Renal cortex interstitium (tissue), 11 donors: ENCODE results near the gene SCFD2. TPM values are rescaled to one million over a fixed set of nuclear protein-coding genes. Genes with fewer than 3 reads are reported as not detected.

Experiments used
- DNase-seq, 11 donors: peaks; one replicate each; pipeline ENCODE4 v3.0.0-alpha.2; 2013; ENCODE audit warnings: low read depth in 9 of 11, low spot score in 4 of 11; ENCODE audit errors: extremely low read depth in 1 of 11
- polyA plus RNA-seq, 3 donors: library from polyadenylated mRNA; unstranded; fragments of 120-200 nt; gene quantifications; one replicate each; pipeline ENCODE4 v1.2.1, GENCODE V29; 2013; ENCODE audit not compliant: insufficient read length in 3 of 3

SCFD2 gene
- polyA plus RNA-seq, 3 donors: 12.0 to 13.7 (median 13.5) TPM

- DNase-seq: no peak
Observed at GRCh38 chr4:52939325-52939724, 426.5 kb downstream of the SCFD2 start.

DNA sequence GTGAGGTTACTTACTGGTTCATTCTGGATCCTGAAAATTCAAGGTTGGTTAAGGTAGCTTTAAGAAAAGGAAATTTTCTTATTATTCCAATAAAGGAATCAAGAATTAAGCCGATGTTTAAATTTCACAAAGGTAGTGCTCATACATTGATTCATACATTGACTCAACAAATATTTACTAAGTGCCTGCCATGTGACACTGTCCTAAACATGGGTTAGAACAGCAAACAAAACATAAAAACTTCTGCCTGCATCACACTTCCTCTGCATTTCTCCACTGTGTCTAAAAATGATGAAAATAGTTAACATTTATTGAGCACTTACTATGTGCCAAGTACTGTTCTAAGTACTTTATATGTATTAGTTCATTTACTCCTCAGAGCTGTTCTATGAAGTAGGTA is 428.0 kb downstream of the SCFD2 start:
- no peak for DNase-seq

- DNase-seq: no peak
Observed at GRCh38 chr4:52936729-52937128, 429.1 kb downstream of the SCFD2 start.

DNA sequence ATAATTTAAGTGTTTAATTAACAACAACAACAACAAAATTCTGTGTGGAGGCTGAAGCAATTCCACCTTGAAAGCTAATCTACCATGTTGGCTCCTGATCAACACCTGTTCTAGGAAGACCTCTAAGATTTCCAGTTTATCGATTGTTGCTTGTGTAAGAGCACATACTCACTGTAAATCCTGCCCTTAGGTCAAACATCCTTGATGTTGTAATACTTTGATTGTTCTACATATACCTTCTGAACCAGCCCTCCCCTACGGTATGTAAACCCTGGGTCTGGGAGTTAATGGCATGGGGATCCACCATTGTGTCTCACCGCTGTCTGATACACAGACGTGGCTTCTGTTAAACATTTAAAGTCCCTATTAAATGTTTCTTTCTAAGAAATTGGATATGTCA is 430.5 kb downstream of the SCFD2 start:
- no peak for DNase-seq

DNA sequence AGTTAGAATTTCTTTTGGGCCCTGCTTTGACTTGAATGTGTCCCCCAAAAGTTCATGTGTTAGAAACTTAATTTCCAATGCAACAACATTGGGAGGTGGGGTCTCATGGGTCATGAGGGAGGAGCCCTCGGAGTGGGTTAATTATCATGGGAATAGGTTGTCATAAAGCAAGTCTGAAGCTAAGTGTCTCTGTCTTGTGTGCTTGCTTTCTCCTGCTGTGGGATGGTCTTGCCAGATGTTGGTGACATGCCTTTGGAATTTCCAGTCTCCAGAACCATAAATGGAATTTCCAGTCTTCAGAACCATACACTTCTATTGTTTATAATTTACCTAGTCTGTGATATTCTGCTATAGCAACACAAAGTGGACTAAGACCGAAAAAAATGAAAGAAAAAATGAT is 432.1 kb downstream of the SCFD2 start:
- no peak for DNase-seq

- peak in 2 of 11 donors; percentile 8 to 18 for DNase-seq
Observed at GRCh38 chr4:52932591-52933470, 433.0 kb downstream of the SCFD2 start.

GRCh38 chr4:52931243-52931642 is 434.6 kb downstream of the SCFD2 start:
- DNase-seq: no peak

- no peak for DNase-seq
Observed at GRCh38 chr4:52926196-52926974, 439.5 kb downstream of the SCFD2 start.

- DNase-seq: no peak
Observed at GRCh38 chr4:52925531-52925968, 440.3 kb downstream of the SCFD2 start.

- DNase-seq: no peak
Observed at GRCh38 chr4:52919461-52919860, 446.4 kb downstream of the SCFD2 start.

DNA sequence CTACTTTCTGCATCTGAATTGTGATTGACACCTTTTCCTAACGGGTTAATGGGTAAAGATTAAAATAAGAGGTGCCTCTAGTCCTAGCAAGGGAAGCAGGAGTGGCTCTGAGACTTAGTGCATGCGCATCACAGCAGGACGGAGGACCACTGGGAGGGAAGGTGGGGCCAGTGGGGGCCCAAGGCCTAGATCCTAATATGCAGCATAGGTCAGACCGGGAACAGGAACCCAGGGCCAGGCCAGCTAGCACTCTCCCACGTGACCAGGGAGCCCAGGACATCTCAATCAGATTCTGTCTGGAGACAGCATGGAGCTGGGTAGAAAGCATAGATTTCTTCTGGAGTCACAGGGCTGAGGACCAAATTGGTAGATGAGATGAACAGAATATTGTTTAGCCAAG is 448.0 kb downstream of the SCFD2 start:
- DNase-seq: no peak

GRCh38 chr4:52915730-52916300 is 450.0 kb downstream of the SCFD2 start:
- no peak for DNase-seq

DNA sequence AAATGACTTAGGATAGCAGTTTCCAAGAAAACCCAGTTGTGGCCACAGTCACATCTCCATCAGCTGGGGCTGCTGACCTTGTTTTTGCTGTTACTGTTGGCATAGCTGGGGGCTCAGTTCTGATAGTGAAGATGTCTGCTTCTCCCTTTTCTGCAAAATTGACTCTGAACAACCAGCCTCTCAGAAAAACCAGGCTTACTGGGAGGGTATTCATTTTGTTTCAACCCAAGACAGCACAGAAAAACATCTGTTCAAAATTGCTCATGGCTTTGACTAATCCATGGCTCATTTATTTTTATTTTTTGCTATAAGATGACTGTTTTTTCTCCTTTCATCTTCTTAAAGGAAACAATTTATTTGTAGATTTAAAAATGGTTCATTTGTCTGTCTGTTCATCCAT is 450.7 kb downstream of the SCFD2 start:
- no peak for DNase-seq

- no peak for DNase-seq
Observed at GRCh38 chr4:52914051-52914605, 451.7 kb downstream of the SCFD2 start.

- DNase-seq: no peak
Observed at GRCh38 chr4:52912608-52913007, 453.3 kb downstream of the SCFD2 start.

GRCh38 chr4:52911684-52912294 is 454.1 kb downstream of the SCFD2 start:
- DNase-seq: peak in 9 of 11 donors; percentile 27 to 62 (median 46)

DNA sequence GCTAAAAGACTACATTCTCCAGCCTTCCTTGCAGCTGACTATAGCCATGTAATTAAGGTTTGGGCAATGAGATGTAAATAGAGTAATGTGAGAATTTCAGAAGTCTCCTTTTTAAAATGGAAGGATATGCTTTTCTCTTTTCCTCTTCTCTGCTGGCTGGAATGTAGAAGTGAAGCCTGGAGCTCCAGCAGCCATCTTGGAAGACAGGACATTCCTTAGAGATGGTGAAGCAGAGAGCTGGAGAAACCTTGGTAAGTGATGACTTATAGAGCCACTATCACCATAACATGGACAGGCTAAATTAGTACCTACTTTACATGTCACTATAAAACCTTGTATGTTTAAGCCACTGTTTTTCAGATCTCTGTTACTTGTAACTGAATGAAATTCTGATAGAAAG is 455.7 kb downstream of the SCFD2 start:
- no peak for DNase-seq

DNA sequence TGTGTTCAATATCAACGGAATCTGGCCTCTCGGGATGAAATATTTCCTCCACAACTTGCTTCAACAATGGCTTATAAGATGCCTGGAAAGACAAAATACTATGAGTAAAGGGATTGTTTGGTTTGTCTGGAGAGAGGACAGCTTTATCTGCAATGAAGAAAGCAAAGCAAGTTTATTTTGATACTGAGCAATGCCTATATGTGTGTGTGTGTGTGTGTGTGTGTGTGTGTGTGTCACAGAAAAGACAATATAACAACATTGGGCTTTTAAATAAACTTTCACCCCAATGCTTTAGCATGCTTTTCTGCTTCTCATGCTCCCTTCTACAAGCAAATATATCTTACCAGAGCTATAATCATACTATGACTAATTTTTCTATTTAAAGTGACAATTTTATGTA is 458.4 kb downstream of the SCFD2 start:
- DNase-seq: no peak

GRCh38 chr4:52904421-52904820 is 461.4 kb downstream of the SCFD2 start:
- DNase-seq: no peak
